ENCODE data around the gene TMCC3. TPM values are rescaled to one million over a fixed set of nuclear protein-coding genes. Genes with fewer than 3 reads are reported as not detected.

TMCC3 gene
- total and polyA plus RNA-seq, 2 experiments from 2014 or later, result 1.4 to 3.6 TPM

DNA sequence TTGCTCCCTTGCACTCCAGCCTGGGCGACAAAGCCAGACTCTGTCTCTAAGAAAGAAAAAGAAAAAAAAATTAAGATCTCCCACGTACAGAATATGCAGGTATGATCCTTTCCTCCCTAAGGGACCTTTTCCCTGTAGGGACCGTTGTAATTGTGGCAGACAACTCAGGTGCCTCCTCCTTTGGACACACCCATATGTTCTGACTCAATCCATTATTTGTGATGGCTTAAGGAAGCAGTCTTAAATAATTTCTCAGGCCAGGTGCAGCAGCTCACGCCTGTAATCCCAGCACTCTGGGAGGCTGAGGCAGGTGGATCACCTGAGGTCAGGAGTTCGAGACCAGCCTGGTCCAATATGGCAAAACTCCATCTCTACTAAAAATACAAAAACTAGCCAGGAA lies 53.1 kb downstream of the TMCC3 start (continued):
- no peak for TF ChIP-seq ZNF462 (CRISPR knock-in tag; IDR thresholded peaks at IDR 0.05)
- TF ChIP-seq EZH2phosphoT487 (IDR thresholded peaks at IDR 0.05; ENCODE audit: unreplicated experiment), result no peak
- TF ChIP-seq, protein P1, sequence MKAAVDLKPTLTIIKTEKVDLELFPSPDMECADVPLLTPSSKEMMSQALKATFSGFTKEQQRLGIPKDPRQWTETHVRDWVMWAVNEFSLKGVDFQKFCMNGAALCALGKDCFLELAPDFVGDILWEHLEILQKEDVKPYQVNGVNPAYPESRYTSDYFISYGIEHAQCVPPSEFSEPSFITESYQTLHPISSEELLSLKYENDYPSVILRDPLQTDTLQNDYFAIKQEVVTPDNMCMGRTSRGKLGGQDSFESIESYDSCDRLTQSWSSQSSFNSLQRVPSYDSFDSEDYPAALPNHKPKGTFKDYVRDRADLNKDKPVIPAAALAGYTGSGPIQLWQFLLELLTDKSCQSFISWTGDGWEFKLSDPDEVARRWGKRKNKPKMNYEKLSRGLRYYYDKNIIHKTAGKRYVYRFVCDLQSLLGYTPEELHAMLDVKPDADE (IDR thresholded peaks at IDR 0.05), result no peak
- TF ChIP-seq ZNF114 (CRISPR knock-in tag; IDR thresholded peaks at IDR 0.05), result no peak
- TF ChIP-seq, protein P2, sequence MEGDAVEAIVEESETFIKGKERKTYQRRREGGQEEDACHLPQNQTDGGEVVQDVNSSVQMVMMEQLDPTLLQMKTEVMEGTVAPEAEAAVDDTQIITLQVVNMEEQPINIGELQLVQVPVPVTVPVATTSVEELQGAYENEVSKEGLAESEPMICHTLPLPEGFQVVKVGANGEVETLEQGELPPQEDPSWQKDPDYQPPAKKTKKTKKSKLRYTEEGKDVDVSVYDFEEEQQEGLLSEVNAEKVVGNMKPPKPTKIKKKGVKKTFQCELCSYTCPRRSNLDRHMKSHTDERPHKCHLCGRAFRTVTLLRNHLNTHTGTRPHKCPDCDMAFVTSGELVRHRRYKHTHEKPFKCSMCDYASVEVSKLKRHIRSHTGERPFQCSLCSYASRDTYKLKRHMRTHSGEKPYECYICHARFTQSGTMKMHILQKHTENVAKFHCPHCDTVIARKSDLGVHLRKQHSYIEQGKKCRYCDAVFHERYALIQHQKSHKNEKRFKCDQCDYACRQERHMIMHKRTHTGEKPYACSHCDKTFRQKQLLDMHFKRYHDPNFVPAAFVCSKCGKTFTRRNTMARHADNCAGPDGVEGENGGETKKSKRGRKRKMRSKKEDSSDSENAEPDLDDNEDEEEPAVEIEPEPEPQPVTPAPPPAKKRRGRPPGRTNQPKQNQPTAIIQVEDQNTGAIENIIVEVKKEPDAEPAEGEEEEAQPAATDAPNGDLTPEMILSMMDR (conservative IDR thresholded peaks at IDR 0.05; ENCODE audit: low read depth in 2 of 2), result no peak
- TF ChIP-seq POLR2AphosphoS5 (IDR thresholded peaks at IDR 0.05; ENCODE audit: low read depth), result no peak
- no peak for TF ChIP-seq CREB1 (CRISPR knock-in tag; IDR thresholded peaks at IDR 0.05; ENCODE audit: low read depth)

DNA sequence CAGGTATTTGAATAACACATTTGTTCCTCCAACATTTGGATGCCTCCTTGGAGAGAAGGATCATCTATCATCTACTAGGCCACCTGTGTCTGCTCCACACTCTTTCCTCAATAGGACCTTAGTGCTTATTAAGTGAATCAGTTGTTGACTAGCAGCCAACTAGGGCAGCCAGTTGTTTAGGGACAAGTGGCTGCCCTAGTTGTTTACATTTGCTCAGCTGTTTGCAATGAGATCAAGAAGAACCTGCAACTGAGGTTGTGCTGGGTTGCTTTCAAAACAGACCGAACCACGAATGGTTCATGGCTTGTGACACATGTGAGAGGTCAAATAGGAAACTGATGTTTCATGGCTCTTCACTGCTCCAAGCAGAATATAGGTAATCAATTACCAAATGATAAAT lies 53.8 kb downstream of the TMCC3 start:
- no peaks in the 10 kb centered on the region for H3K27me3 ChIP-seq (ENCODE audit: insufficient read depth)
- no peak overlapping the region for H2AFZ ChIP-seq
- Mint-ChIP-seq H3K4me3 (no peak overlapping the region), H3K27ac (no peak overlapping the region), H3K36me3 (ENCODE audit: low read depth) (no peaks in the 10 kb centered on the region), H3K27me3 (ENCODE audit: insufficient read depth, low read depth, poor library complexity) (no peaks in the 10 kb centered on the region), H3K9me3 (no peaks in the 10 kb centered on the region), H3K4me1 (no peaks in the 10 kb centered on the region)
- no peaks in the 10 kb centered on the region for H3K36me3 ChIP-seq (ENCODE audit: insufficient read depth)
- no peaks in the 10 kb centered on the region for H4K20me1 ChIP-seq (replicated peaks; ENCODE audit: insufficient read depth)
- no peak overlapping the region for H3K27ac ChIP-seq (ENCODE audit: low read depth)
- H3K4me2 ChIP-seq, result no peak overlapping the region
- H3K9me2 ChIP-seq (ENCODE audit: insufficient read depth), result no peaks in the 10 kb centered on the region
- no peak overlapping the region for H3K4me3 ChIP-seq
- H3K4me1 ChIP-seq (ENCODE audit: insufficient read depth), result no peaks in the 10 kb centered on the region
- no peaks in the 10 kb centered on the region for H3K79me2 ChIP-seq (replicated peaks; ENCODE audit: insufficient read depth)
- H3F3A ChIP-seq (replicated peaks; ENCODE audit: low read depth), result no peaks in the 10 kb centered on the region
- no peak for TF ChIP-seq POLR2AphosphoS5 (IDR thresholded peaks at IDR 0.05; ENCODE audit: low read depth)
- TF ChIP-seq, protein P3, sequence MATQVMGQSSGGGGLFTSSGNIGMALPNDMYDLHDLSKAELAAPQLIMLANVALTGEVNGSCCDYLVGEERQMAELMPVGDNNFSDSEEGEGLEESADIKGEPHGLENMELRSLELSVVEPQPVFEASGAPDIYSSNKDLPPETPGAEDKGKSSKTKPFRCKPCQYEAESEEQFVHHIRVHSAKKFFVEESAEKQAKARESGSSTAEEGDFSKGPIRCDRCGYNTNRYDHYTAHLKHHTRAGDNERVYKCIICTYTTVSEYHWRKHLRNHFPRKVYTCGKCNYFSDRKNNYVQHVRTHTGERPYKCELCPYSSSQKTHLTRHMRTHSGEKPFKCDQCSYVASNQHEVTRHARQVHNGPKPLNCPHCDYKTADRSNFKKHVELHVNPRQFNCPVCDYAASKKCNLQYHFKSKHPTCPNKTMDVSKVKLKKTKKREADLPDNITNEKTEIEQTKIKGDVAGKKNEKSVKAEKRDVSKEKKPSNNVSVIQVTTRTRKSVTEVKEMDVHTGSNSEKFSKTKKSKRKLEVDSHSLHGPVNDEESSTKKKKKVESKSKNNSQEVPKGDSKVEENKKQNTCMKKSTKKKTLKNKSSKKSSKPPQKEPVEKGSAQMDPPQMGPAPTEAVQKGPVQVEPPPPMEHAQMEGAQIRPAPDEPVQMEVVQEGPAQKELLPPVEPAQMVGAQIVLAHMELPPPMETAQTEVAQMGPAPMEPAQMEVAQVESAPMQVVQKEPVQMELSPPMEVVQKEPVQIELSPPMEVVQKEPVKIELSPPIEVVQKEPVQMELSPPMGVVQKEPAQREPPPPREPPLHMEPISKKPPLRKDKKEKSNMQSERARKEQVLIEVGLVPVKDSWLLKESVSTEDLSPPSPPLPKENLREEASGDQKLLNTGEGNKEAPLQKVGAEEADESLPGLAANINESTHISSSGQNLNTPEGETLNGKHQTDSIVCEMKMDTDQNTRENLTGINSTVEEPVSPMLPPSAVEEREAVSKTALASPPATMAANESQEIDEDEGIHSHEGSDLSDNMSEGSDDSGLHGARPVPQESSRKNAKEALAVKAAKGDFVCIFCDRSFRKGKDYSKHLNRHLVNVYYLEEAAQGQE (IDR thresholded peaks at IDR 0.05; ENCODE audit: unreplicated experiment), result no peak
- ATAC-seq (no peak), DNase-seq (ENCODE audit: low spot score) (no peak)

All from GM23338 (cell line).